ENCODE data around the gene SLC9C2.
"Not testable (repeated sequence)": the region's sequence is repeated elsewhere in the genome, so short reads cannot be mapped to it uniquely, and the experiment has no call there.

DNA sequence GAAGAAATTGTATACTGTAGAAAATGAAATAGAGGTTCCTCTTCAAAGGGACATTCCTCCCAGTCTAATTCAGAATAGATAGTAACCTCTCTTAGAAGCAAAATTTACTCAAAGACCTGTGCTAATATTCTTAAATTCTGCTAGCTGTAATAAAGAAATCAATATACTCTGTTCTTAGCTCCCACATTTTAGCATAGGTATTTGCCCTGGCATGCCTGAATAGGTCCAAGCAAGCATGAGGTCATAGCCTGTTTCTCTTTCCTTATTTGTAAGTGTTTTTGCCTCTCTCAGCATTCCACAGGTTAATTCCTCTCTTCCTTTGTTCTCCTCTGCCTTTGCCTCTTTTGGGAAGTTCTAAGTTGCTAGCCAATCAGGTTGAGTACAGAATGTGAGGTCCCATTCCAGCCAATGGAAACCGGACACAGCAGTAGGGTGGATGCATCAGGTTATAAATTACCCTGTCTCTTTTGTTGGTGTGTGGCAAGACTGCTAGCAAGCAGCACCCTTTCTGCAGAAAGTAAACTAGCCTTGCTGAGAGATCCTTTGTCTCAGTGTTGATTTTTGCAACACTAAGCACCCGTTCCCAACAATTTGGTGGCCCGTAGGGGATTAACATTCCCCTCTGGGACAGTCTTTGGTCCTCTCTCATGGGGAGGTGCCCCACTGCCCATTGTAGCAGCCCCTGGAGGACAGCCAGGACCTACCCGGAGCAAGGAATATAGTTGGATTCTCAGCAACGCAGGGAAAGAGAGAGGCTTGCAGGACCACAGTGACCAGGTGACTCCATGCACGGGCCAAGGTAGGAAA lies 34.6 kb upstream of the SLC9C2 start:
- TF ChIP-seq, protein P1, sequence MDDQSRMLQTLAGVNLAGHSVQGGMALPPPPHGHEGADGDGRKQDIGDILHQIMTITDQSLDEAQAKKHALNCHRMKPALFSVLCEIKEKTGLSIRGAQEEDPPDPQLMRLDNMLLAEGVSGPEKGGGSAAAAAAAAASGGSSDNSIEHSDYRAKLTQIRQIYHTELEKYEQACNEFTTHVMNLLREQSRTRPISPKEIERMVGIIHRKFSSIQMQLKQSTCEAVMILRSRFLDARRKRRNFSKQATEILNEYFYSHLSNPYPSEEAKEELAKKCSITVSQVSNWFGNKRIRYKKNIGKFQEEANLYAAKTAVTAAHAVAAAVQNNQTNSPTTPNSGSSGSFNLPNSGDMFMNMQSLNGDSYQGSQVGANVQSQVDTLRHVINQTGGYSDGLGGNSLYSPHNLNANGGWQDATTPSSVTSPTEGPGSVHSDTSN (IDR thresholded peaks at IDR 0.05): not testable (repeated sequence)
- TF ChIP-seq RFX5 (IDR thresholded peaks at IDR 0.05; ENCODE audit: low read length): not testable (repeated sequence)
- TF ChIP-seq, protein P2, sequence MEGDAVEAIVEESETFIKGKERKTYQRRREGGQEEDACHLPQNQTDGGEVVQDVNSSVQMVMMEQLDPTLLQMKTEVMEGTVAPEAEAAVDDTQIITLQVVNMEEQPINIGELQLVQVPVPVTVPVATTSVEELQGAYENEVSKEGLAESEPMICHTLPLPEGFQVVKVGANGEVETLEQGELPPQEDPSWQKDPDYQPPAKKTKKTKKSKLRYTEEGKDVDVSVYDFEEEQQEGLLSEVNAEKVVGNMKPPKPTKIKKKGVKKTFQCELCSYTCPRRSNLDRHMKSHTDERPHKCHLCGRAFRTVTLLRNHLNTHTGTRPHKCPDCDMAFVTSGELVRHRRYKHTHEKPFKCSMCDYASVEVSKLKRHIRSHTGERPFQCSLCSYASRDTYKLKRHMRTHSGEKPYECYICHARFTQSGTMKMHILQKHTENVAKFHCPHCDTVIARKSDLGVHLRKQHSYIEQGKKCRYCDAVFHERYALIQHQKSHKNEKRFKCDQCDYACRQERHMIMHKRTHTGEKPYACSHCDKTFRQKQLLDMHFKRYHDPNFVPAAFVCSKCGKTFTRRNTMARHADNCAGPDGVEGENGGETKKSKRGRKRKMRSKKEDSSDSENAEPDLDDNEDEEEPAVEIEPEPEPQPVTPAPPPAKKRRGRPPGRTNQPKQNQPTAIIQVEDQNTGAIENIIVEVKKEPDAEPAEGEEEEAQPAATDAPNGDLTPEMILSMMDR (IDR thresholded peaks at IDR 0.05): not testable (repeated sequence)
- TF ChIP-seq, protein P3, sequence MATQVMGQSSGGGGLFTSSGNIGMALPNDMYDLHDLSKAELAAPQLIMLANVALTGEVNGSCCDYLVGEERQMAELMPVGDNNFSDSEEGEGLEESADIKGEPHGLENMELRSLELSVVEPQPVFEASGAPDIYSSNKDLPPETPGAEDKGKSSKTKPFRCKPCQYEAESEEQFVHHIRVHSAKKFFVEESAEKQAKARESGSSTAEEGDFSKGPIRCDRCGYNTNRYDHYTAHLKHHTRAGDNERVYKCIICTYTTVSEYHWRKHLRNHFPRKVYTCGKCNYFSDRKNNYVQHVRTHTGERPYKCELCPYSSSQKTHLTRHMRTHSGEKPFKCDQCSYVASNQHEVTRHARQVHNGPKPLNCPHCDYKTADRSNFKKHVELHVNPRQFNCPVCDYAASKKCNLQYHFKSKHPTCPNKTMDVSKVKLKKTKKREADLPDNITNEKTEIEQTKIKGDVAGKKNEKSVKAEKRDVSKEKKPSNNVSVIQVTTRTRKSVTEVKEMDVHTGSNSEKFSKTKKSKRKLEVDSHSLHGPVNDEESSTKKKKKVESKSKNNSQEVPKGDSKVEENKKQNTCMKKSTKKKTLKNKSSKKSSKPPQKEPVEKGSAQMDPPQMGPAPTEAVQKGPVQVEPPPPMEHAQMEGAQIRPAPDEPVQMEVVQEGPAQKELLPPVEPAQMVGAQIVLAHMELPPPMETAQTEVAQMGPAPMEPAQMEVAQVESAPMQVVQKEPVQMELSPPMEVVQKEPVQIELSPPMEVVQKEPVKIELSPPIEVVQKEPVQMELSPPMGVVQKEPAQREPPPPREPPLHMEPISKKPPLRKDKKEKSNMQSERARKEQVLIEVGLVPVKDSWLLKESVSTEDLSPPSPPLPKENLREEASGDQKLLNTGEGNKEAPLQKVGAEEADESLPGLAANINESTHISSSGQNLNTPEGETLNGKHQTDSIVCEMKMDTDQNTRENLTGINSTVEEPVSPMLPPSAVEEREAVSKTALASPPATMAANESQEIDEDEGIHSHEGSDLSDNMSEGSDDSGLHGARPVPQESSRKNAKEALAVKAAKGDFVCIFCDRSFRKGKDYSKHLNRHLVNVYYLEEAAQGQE (IDR thresholded peaks at IDR 0.05; ENCODE audit: low read depth, low read length): not testable (repeated sequence)

Measured in SK-N-SH (cell line).